NCI-H1105 treated with DMSO at 0.1 percent for 48 hours (cell line): Measurements from ENCODE around the gene ANK2.

Source experiments
- DNase-seq: peaks from one replicate; lab custom pipeline; 2025; lab: John Stamatoyannopoulos, UW

Gene ANK2

DNA sequence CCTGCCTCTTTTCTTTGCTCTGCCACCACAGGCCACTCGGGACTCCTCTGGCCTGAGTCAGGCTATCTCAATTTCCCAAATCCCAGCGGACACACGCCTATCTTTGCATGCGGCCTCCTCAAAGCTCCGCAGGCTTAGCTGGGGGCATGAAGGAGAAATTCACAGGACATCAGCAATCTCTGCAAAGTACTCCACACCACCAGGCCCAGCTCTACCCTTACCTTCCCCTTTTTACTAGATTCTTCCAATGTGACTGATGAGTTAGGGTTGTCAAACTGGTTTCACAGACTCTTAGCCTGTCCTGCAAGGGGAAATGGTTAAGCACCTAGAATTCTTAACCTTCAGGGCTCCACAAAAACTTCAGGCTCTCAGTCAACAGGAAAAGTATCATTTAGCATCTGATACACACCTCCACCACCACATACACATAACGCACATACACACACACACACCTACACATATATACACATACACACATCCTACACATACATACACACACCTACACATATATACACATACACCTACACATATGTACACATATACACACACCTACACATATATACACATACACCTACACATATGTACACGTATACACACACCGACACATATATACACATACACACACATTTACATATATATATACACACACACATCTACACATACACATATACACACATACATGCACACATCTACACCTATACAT lies 349.1 kb downstream of the ANK2 start:
- no peak for DNase-seq

DNA sequence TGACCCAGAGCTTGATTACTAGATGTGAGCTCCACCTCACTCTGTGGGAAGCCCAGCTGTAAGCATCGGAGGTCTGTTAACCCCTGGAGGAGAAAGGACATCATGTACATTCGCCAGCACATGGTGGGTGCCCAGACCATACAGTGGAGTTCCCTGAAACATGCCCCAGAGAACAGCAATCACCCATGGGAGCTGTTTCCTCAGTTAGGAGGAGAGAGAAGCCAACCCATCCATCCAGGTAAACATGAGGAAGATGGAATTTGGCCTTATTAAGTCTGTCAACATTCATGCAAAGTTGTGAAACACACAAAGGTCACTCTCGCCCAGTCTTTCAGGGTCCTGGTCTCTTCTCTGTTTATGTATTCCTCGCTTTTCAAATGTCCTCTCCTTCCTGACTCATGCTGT lies 354.7 kb downstream of the ANK2 start:
- DNase-seq, result no peak

DNA sequence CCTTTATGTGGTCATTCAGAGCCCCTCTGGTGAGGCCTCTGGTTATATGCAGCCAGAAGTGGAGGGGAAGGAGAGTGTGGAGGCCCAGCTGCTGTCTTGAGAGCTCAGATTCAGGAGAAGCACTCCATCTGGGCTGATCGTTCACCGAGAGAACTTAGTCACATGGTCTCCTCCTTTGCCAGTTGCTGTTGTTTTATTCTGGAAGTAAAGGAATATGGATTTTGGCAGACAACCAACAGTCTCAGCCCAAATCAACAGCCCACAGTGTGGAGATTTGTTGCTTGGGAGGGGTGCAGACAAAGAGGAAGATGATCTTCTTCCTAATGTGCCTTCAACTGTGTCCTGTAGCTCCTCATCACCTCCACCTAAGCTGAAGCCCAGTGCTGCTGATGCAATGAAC lies 355.4 kb downstream of the ANK2 start:
- no peak for DNase-seq

DNA sequence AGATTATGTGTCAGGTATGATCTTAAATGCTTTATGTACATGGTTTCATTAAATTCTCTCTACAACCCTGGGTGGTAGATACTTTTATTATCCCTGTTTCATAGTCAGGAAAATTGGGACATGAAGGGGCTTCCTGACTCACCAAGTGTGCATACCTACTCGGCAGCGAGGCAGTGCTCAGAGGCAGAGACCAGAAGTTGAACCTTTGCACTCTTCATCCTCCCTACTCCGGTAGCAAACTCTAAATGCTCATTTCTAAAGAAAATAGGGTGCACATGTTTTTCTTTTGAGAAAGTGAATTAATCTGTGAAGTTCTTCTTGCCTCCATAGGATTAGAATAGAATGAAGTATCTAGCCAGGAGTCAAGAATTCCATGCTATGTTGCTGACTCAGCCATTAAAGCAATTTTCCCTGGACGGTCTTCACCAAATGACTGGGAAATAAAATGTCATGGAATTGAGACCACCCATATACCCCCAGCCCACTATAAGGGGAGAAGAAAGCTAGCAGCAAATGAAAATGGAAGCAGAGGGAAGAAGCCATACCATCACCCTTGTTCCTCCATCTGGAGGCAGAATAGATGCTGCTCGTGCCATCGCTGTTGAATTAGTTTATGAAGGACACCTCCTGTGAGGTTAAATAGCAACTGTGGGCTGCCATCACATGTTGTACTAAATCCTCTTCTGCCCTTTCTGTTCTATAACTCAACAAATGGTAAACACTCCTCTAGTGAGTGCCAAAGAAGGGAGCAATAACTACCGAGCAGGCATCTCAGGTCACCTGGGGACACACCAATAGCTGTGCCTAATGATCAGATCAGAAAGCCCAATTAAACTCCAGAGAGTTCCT lies 356.6 kb downstream of the ANK2 start:
- DNase-seq, result no peak

DNA sequence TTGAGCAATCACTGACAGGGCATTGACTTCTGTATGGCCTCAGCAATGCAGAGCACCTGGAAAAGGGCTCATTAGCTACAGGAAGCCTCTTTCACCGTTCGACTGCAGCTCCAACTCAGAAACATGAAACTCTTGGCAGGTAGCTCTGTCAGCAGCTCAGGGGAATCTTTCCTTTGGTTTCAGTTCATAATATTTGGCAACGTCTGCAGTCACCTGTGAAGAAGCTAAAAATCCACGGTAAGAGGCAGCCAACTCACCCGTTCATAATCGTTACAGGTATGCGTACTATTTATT lies 357.2 kb downstream of the ANK2 start:
- DNase-seq, result peak; percentile 74

DNA sequence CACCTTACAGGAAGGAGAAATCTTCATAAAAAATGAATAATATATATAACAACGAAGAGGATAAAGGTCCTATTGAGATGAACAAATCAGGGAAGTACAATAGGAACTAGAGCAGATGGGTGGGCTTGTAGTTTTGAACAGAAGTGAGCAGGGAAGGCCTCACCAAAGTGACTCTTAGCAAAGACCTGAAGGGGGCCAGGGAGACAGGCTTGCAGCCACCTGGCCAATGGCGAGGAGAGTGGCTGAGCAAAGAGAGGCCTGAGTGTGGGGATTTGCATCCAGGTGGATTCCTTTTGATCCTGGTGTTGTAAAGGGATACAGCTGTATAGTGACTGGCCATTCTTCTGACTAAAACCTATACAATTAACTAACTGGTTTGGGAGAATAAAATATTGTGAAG lies 358.0 kb downstream of the ANK2 start:
- DNase-seq, result peak; percentile 30

DNA sequence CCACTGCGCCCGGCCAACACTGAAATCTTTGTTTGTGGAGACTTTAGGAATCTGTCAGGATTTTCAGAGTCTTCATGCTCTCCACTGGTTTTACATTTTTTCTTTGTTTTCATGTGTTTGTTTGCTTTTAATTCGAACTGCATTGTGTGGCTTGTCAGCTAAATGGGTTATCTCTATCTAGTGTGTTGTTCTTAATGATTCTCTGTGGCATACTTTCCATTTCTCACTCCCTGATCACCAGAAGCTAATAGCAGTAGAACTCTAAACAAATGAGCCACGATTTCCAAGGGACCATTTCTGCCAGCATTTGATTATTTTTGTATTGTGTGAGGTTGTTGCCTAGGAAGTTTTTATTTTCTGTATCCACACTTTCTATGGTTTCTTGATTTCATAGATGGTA lies 359.7 kb downstream of the ANK2 start:
- DNase-seq, result no peak

DNA sequence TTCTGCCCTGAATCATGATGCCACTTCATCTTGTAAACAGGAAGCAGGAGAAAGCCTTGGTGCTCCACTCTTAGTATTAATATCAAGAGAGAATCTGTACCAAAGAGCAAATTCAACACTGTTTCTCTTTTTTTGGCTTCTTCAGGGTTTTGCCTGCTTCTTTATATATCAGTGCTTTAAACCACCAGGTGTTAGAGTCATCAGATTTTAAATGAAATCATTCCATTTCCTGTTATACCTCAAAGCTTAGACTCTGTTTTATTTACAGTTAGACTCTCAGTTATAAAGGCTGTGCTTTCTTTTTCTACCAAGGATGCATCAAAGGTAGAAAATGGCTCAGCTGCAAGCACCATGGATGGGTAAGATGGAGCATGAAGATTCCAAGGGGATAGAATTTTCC lies 361.2 kb downstream of the ANK2 start:
- DNase-seq, result no peak

DNA sequence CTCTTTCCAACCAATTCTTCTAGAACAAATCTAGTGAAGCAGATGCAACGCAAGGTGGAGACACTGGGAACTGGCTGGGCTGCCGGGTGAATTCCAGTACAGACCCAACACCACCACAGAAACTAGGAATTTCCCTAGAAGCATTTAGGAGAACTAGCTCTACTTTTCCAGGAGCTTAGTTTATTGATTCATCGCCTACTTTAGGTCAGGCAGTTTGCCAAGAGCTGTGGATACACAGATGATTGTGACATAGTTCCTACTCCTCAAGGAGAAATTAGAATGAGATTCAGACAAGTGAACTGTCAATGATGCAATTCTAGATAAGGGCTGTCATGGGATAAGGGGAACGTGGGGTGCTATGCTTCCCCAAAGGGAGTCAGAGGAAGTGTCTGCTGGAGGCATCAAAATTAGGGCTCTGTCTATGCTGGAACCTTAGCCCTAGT lies 362.1 kb downstream of the ANK2 start:
- DNase-seq, result no peak

DNA sequence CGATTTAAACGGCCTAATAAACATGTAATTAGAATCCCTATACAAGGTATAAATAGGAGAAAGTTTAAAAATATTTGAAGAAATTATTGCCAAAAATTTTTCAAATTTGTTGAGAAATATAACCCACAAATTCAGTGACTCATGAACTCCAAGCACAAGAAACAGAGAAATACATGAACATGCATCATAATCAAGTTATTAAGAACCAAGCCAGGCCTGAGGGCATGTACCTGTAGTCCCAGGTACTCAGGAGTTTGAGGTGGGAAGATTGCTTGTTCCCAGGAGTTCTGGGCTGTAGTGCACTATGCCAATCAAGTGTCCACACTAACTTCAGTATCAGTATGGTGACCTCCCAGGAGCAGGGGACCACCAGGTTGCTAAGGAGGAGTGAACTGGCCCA lies 370.2 kb downstream of the ANK2 start:
- no peak for DNase-seq

DNA sequence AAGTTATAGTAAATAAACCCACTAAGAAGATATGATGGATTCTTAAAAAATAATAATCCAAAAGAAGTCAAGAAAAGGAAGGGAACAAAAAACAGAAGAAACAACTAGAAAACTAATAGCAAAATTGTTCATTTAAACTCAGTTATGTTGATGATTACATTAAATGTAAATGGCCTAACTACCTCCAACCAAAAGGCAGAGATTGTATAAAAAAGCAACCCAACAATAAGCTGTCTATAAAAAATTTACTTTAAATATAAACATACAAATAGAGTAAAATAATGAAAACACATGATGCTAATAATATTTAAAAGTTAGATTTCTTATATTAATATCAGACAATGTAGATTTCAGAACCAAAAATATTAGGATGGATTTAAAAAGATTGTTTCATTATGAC lies 371.5 kb downstream of the ANK2 start:
- DNase-seq, result no peak

DNA sequence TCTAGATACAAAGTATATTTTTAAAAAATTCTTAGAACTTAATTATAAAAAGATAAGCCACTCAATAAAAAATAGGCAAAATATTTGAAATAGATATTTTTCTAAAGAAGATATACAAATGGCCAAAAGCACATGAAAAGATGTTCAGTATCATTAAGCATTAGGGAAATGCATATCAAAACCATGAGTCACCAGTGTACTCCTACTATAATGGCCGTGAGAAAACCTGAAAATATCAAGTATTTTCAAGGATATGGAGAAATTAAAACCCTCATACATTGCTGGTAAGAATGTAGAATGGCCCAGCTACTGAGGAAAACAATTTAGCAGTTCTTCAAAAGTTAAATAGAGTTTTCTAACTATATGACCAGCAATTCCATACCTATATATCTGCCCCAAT lies 374.2 kb downstream of the ANK2 start:
- DNase-seq, result no peak

DNA sequence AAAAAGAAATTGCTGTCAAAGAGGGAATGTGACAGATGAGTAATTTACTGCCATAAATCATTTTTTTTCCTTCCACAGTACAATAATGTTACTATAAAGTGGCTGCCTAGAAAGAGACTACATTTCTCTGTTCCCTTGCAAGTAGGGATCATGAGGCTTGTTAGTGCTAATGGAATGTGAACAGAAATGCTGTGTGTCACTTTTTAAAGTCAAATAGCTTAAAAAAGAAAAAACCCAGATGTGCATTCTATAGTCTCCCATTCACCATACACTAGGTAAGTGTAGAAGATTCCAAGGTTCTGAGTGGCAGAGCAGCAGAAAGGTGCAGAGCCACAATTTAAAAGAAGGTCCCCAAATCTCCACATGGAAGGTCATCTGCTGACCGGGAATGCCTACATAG lies 383.7 kb downstream of the ANK2 start:
- DNase-seq, result no peak
